Middle frontal gyrus (tissue), 1 donor: ENCODE measurements around the gene FRMD8.
A peak's percentile ranks its signal among the peaks of the same experiment; 100 is the strongest.
"Not testable (repeated sequence)": the region's sequence is repeated elsewhere in the genome, so short reads cannot be mapped to it uniquely, and the experiment has no call there.

Experiments
- DNase-seq: peaks from one replicate; pipeline ENCODE4 v3.0.0-alpha.2; 2015; ENCODE audit warnings: low spot score; ENCODE audit errors: extremely low spot score

FRMD8 gene

DNA sequence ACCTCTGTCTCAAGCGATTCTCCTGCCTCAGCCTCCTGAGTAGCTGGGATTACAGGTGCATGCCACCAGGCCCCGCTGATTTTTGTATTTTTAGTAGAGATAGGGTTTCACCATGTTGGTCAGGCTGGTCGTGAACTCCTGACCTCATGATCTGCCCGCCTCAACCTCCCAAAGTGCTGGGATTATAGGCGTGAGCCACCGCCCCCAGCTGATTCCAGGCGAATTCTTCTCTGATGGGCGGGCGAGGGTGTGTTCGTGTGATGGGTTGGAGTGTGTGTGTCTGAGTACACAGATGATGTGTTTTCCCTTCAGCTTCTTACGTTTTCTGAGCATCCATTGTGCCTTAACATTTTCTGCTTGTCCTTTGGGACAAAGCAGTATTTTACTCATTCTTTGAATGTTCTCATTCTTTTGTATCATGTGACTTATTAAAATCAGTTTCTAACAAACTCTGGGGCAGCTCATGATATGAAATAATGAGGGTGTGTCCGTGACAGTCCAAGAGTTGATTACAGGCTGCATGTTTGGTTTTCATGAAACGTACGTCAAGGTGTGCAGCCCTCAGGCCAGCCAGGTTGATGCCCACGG, 26.7 kb downstream of the FRMD8 start:
- not testable (repeated sequence) for DNase-seq

DNA sequence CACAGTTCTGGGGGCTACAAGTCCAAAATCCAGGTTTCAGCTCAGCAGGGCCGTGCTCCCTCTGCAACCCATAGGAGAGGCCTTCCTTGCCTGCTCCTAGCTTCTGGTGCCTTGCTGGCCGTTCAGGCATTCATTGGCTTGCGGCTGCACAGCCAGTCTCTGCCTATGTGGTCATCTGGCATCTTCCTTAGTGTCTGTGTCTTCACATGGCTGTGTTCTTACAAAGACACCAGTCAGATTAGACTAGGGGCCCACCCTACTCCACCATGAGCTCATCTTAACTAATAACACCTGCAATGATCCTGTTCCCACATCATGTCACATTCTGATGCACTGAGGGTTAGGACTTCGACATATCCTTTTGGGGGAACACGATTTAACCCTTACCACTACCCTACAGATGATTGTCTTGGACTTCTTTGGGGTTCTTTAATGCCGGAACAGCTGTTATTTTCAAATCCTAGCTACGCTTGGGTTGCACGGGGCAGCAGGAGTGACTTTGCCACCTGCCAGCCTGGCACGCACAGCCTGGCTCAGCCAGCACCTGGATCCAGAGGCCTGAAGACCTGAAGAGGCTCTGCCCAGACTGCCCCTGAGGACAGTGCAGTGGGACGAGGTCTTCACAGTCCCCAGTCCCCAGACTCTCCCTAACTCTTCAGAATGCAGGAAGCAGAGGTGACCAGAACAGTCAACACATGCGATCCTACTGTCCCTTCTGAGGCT, 28.5 kb downstream of the FRMD8 start:
- DNase-seq = no peak

DNA sequence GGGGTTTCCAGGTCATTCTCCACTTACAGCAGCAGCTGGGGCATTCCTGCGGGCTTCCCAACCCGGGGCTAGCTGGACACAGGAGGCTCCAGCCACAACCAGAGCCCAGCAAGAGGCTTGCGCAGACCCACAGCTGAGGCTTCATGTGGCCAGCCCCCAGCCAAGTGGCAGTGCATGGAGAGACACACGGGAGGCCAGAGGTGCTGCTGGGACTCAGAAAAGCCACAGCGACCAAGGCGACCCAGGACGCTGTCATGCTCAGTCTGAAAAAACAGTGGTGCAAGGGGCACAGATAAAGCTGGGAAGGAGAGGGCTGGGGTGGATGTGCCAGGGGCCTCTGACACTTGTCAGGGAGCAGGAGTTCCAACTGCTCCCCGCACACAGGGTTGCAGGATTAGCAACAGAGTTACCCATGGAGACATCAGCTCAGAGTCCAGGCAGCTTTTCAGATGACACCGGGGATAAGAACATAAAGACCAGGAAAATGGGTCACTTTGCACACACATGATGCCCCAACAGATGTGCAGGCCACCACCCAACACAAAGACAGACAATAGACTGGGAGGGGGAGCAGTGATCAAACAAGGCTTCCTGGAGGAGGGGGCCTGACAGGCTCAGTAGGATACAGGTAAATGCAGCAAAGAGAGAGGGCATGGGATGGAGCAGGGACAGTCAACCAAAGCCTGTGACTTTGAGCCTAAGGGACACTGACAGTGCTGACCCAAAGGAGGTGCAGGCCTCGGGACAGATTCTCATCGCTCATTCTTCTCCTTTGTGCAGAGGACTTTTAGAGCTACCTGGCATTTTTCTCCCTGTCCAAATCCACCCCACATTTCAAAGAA, 29.3 kb downstream of the FRMD8 start:
- DNase-seq = no peak

DNA sequence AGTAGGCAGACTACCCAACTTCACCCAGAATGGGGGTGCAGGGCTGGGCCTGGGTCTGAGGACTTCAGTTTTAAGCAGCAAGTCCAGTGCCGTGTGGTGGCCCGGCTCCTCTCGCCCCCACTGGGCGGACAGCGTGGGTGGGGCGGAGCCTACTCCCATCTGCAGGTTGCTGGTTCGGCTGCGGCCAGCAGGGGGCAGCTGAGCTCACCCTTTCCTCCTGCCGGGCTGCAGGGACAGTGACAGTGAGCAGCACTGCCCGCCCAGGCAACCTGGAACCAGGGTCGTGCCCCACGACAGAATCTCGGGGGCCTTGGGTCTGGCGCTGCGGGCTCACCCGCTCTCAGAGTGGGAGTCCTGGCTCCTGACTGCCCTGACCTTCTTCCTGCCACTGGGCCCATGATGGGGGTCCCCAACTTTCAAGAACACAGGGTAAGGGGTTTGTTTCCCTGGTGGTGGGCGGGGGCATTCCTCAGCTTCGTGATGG, 29.9 kb downstream of the FRMD8 start:
- peak; percentile 85 for DNase-seq

DNA sequence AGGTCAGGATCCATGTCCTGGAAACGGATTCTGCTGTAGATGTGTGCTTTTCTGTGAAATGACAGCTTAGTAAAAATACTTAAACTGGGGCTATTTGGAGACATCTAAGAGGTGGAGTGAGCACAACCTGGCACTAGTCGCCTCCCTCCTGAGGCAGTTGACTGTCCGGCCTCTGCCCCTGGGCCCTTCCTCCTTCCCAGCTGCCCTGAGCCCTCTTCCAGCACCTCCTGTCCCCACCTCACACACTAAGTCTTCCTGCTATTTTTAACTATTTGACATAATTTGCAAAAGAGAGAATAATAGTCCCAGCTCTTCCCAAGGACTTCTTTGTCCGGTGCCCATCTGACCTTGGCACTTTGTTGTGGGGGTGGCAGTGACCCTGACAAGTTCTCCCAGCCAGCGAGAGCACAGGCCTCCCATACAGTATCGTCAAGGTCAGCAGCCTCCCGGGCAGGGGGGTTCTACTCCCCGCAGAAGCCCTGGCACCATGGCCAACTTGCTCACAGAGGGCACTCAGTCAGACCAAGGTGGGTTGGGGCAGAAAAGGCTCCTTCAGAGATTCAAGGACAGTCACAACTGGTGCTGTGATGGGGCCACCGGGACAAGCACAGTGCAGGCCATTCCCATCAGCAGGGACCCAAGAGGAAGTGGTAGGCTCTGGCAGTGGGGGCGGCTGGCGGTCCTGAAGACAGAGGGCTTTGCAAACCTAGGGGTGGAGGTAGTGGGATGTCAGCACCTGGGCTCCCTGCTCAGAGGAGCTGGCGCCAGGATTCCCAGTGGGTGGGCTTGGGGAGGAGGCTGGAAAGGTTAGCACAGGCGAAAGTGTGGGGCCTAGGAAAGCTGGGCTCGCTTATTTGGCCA, 30.6 kb downstream of the FRMD8 start:
- DNase-seq = no peak

DNA sequence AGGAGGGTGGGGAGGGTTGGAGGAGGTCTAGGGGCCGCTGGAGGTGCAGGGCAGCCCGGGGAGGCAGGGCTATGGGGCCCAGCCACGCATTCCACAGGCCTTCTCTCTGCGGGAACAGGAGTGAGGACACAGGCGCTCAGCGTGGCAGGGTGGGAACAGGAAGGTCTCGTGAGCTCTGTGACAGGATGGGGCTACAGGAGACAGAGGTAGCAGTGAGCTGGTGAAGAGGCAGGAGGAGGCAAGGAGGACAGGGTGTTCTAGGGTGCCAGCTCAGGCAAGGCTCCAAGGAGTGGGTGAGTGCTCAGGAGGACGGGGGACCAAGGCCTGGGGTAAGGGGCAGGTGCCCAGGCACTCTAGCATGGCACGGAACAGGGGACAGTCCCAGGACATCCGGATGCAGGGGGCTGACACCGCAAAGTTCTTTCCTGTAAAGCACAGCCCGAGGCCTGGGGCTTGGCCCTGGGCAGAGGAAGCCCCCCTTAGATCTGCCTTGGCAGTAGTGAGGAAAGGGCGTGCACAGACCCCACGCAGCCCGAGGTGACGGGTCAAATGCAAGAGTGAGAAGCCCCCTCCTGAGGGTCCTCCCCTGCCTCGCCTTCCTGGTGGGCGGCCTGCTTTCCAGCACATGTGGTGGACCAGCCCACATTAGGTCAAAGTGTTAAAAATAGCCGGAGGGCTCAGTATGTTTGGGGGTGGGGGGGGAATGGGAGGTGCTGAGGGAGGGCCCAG, 31.4 kb downstream of the FRMD8 start:
- no peak for DNase-seq

DNA sequence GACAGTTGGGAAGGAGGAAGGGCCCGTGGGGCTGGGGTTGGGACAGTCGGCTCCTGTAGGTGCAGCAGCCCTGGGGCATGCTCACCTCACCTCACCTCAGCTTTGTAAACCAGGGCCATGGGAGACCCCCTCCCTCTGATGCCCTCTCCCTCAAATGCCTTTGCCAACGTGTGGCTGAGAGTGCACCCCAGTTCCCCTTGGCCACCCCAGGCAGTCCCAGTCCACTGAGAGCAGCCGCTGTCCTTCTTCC, 31.9 kb downstream of the FRMD8 start:
- no peak for DNase-seq

DNA sequence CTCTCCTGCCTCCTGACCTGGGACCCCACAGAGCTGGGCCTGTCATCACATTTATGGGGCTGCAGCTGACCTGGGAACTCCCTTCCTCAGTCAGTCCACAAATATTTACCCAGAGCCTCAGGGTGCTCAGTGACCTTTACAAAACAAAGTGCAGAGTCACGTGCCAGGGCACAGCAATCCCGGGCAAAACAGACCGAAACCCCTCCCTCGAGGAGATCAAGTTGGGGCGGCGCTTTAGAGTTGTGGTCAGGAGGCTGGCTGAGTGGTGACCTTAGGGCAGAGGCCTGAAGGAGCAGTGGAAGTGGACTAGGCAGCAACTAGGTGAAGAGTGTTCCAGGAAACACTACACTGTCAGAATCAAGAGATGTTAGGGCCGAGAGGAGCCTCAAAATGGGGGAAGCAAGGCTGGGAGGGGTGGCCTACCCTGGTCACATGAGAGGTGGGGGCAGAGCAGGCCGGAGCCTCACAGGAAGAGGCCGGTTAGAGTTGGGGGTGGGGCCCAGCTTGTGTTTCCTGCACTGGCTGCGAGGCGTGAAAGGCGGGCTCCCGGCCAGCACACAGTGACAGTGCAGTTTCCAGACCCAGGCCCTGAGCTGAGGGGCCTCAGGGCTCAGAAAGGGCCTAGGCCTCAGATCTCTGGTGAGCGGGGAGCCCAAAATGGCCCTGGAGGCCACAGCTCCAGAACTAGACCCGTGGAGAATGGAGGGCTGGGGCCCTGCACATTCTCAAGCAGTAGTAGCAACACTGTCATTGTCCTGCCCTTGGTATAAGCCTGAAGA, 32.4 kb downstream of the FRMD8 start:
- DNase-seq = peak; percentile 77

DNA sequence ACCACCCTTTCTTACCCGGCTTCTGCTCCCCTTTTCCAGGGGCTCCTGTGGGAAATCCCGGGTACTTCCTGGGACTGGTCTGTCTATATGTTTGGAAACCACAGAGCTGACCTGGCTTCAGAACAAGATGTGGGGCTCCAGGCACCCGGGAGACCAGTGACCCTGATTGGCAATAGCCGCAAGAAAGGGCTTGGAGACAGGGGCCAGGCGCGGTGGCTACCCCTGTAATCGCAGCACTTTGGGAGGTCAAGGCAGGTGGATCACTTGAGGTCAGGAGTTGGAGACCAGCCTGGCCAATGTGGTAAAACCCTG, 33.0 kb downstream of the FRMD8 start:
- DNase-seq = no peak

DNA sequence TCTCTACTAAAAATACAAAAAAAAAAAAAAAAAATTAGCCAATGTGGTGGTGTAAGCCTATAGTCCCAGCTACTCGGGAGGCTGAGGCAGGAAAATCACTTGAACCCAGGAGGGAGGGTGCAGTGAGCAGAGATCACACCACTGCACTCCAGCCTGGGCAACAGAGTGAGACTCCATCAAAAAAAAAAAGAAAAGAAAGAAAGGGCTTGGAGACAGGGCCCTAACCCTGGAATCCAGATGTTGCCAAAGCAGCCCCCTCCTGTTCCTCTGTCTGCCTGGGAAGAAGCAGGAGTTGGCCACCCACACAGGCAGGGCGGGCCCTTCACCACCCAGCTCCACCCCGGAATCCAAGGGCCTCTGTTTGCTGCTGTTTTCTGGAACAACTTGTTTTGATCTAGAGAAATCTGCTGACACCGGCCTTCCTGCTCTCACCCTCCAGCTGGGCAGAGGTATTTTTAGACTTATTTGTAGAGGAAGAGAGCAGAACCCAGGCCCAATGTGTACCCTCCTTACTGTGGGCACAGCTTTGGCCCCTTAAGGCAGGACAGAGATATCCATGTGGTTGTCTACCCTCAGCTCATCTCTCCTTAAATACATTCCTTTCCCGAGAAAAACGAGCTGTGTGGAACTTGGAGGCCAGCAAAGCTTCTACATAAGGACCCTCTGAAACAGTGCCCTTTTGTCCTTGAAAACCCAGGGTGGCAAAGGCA, 33.5 kb downstream of the FRMD8 start:
- peak; percentile 73 for DNase-seq

DNA sequence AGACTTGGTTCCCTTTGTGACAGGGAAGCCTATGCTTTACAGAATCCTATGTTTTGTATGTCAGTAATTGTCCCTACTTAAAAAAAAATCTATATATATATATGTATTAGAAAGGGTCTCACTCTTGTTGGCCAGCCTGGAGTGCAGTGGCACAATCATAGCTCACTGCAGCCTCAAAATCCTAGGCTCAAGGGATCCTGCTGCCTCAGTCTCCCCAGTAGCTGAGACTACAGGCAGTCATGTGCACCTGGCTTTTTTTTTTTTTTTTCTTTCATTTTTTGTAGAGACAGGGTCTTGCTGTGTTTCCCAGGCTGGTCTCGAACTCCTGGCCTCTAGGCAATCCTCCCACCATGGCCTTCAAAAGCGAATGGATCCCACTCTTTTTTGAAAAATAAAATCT, 34.1 kb downstream of the FRMD8 start:
- DNase-seq = no peak

DNA sequence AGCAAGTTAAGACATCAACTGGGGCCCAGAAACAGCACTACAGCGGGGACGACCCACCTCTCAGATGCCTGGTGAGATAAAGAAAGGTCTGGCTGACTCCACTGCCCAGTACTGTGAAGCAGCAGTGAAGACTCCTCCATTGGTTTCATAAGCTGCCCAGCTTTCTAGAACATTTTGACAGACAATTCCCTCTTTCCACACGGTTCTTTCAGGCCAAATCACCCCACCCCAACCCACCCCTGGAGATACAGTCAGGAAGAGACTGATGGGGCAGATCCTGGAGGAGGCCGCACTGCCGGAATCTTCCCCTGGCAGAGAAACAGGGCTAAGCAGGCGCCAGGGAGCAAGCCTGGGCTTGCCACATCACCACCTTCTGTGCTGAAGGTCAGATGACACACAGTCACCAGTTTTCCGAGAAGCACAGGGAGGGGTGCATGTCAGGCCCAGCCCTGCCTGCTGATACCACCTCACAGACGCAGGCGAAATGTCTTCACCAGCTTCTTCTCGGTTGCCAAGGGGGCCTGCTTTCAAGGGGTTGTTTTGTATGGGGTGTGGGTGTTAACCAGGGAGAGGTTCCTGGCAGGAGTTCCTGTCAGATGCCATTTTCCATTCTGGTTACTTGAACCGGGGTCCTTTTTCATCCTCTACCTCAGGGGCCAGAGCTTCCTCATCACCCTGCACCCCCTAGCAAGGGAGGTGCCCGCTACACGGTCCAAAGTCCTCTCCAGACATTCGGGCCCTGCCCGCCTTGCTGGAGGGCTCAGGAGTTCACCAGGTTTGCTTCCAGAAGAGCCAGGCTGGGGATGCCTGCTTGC, 34.7 kb downstream of the FRMD8 start:
- DNase-seq = peak; percentile 68

DNA sequence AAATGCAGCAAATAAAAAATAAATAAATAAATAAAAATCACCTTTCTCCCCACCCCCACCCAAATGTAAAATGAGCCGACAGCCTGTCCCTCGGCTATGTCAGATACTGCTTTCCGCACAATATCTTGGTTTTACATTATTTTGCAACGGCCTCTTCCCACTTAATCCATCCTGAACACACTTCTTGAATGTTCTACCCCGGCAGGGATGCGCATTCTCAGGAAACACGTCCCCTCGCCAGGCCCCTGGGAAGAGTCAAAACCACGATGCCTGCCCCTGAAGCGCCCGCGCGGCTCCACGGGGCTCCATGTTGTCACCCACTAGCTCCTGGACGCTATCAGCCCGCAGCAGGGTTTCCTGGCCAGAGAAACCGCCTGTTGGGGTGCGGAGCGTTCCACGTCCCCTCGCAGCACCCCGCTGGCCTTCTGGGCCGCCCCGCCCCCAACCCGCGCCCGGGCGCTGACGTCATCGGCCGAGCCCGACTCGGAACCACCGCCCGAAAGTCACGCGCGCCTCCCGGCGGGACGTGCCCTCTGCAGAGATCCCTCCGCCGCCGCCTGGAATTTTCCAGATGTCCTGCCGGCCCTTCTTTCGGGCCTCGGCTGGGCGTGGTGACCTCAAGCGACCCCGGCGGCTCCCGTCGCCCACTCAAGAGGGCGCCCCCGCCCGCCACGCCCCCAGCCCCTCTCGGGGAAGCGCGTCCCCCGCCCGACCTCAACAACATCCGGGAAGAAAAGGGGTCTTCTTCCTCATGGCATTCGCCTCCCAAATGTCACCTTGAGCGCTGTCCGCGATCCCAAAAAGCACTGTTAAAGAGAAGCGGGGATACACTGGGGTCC, 35.6 kb downstream of the FRMD8 start:
- DNase-seq = peak; percentile 90

DNA sequence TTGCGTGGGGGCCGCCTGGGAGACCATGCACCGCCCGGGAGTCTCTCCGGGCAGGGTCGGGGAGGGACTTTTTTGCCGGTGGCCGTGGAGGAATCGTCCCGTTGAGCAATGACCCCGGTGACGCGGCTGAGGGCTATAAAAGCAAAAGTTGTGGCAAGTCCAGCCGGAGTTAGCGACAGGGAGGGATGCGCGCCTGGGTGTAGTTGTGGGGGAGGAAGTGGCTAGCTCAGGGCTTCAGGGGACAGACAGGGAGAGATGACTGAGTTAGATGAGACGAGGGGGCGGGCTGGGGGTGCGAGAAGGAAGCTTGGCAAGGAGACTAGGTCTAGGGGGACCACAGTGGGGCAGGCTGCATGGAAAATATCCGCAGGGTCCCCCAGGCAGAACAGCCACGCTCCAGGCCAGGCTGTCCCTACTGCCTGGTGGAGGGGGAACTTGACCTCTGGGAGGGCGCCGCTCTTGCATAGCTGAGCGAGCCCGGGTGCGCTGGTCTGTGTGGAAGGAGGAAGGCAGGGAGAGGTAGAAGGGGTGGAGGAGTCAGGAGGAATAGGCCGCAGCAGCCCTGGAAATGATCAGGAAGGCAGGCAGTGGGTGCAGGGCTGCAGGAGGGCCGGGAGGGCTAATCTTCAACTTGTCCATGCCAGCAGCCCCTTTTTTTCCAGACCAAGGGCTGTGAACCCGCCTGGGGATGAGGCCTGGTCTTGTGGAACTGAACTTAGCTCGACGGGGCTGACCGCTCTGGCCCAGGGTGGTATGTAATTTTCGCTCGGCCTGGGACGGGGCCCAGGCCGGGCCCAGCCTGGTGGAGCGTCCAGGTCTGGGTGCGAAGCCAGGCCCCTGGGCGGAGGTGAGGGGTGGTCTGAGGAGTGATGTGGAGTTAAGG, 36.4 kb downstream of the FRMD8 start, which contains the start of gene NEAT1:
Gene NEAT1 (plus strand): TSS at position 166 of the 883 bp plus-strand sequence.
- DNase-seq = peak; percentile 75

DNA sequence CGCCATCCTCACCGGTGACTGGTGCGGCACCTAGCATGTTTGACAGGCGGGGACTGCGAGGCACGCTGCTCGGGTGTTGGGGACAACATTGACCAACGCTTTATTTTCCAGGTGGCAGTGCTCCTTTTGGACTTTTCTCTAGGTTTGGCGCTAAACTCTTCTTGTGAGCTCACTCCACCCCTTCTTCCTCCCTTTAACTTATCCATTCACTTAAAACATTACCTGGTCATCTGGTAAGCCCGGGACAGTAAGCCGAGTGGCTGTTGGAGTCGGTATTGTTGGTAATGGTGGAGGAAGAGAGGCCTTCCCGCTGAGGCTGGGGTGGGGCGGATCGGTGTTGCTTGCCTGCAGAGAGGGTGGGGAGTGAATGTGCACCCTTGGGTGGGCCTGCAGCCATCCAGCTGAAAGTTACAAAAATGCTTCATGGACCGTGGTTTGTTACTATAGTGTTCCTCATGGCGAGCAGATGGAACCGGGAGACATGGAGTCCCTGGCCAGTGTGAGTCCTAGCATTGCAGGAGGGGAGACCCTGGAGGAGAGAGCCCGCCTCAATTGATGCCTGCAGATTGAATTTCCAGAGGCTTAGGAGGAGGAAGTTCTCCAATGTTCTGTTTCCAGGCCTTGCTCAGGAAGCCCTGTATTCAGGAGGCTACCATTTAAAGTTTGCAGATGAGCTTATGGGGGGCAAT, 37.2 kb downstream of the FRMD8 start:
- DNase-seq = no peak
